ENCODE results near the gene ACACA. TPM values are rescaled to one million over a fixed set of nuclear protein-coding genes. Genes with fewer than 3 reads are reported as not detected.

Gene ACACA
- total and polyA plus RNA-seq, 2 donors (not counting 1 experiment from before 2014, with no cell fraction given) = 4.8 to 26.2 TPM

DNA sequence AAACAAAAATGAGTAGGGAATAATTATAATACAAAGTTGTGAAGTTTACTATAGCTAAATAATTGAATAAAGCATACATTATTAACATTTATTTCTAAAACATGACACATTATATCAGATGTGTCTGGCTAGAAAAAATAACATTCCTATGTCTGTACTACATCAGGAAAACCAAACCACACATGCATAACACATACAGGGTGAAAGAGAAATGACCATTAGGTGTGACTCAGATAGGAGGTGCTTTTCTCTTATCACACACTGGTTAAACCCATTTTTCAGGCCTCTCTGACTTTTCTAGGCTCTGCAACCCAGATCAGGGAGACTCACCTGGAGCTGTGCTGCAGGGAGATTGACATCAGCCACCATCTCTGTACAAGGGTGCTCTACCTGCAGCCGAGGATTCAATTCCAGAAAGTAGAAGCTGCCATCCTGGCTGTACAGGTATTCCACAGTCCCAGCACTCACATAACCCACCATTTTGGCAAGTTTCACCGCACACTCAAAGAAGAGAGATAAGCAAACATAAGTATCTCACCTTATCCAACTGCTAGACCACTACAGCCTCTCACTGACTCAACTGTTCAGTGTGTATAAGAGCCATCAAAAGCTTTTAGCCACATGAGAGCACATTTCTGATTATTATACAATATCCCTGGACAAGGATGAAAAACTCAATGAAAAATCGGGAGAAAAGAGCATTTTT lies 147.5 kb downstream of the ACACA start:
- Mint-ChIP-seq H3K27me3 (no peaks in the 10 kb centered on the region), H3K4me1 (no peaks in the 10 kb centered on the region), H3K27ac (no peak overlapping the region), H3K4me3 (no peak overlapping the region), H3K9me3 (ENCODE audit: insufficient read depth) (no peaks in the 10 kb centered on the region)
- intact Hi-C loops (cut with micrococcal nuclease) = no loop called here
- Histone ChIP-seq H3K4me1 (ENCODE audit: control insufficient read depth in 2 of 2, insufficient read depth in 2 of 2, low read length in 2 of 2) (no peaks in the 10 kb centered on the region), H4K20me1 (ENCODE audit: control insufficient read depth, insufficient read depth, low read length, poor library complexity, severe bottlenecking) (no peaks in the 10 kb centered on the region), H3K27ac (ENCODE audit: low read length in 2 of 2) (no peak overlapping the region), H3K4me2 (replicated peaks; ENCODE audit: low read depth, low read length, poor library complexity, severe bottlenecking) (no peak overlapping the region), H3K27me3 (replicated peaks in 1 of 4; ENCODE audit: control extremely low read depth in 1 of 4, control insufficient read depth in 3 of 4, insufficient read depth in 4 of 4, low read length in 3 of 4) (no peaks in the 10 kb centered on the region), H3K4me3 (ENCODE audit: control extremely low read depth in 1 of 5, extremely low read depth in 1 of 5, insufficient read depth in 1 of 5, low read depth in 2 of 5, low read length in 4 of 5) (no peak overlapping the region), H3K9me3 (ENCODE audit: control extremely low read depth in 1 of 3, control insufficient read depth in 2 of 3, insufficient read depth in 1 of 3, low read length in 2 of 3) (no peaks in the 10 kb centered on the region), H3K9ac (ENCODE audit: low read length) (no peak overlapping the region), H2AFZ (ENCODE audit: insufficient read depth, low read depth, low read length, poor library complexity, severe bottlenecking) (no peak overlapping the region), H3K79me2 (ENCODE audit: control insufficient read depth, insufficient read depth, low read length) (no peaks in the 10 kb centered on the region), H3K36me3 (replicated peaks in 1 of 2; ENCODE audit: control extremely low read depth in 1 of 2, control insufficient read depth in 1 of 2, extremely low read depth in 1 of 2, insufficient read depth in 2 of 2, low read length in 1 of 2) (peaks cover 0 to 11% of the 10 kb centered on the region in 2 experiments)
- no peak for ATAC-seq (ENCODE audit: low read depth)
- no peak for DNase-seq
- ChIA-PET CTCF (no interaction called here), POLR2A (no interaction called here)
- WGBS (ENCODE audit: insufficient coverage) = 100% methylated on average over 3 of the region's 3 CpGs
- TF ChIP-seq, protein P1, sequence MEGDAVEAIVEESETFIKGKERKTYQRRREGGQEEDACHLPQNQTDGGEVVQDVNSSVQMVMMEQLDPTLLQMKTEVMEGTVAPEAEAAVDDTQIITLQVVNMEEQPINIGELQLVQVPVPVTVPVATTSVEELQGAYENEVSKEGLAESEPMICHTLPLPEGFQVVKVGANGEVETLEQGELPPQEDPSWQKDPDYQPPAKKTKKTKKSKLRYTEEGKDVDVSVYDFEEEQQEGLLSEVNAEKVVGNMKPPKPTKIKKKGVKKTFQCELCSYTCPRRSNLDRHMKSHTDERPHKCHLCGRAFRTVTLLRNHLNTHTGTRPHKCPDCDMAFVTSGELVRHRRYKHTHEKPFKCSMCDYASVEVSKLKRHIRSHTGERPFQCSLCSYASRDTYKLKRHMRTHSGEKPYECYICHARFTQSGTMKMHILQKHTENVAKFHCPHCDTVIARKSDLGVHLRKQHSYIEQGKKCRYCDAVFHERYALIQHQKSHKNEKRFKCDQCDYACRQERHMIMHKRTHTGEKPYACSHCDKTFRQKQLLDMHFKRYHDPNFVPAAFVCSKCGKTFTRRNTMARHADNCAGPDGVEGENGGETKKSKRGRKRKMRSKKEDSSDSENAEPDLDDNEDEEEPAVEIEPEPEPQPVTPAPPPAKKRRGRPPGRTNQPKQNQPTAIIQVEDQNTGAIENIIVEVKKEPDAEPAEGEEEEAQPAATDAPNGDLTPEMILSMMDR (IDR thresholded peaks at IDR 0.05) = no peak
- no peak for TF ChIP-seq EZH2 (IDR thresholded peaks at IDR 0.05; ENCODE audit: borderline replicate concordance, insufficient read depth, low read depth, low read length, poor library complexity, severe bottlenecking)

DNA sequence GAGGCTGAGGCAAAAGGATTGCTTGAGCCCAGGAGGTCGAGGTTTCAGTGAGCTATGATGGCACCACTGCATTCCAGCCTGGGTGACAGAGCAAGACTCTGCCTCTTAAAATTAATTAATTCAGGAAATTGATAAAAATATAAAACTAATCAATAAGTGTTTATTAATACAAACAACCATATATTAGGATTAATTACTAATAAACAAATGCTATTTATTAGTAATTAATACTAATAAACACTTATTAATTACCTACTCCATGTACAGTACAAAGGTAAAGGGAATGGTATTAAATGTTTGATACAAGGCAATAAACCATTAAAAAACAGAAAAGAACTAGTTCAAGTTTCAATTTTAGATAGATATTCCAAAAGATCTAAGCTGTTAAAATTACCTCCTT lies 150.0 kb downstream of the ACACA start:
- intact Hi-C loops (cut with micrococcal nuclease) = no loop called here
- DNase-seq (no peak), ATAC-seq (ENCODE audit: low read depth) (no peak)
- no peak overlapping the region for H2AFZ ChIP-seq (ENCODE audit: insufficient read depth, low read depth, low read length, poor library complexity, severe bottlenecking)
- H3K27ac ChIP-seq (ENCODE audit: low read length in 2 of 2) = no peak overlapping the region
- no peaks in the 10 kb centered on the region for H3K4me1 Mint-ChIP-seq
- no peaks in the 10 kb centered on the region for H3K27me3 ChIP-seq (replicated peaks in 1 of 4; ENCODE audit: control extremely low read depth in 1 of 4, control insufficient read depth in 3 of 4, insufficient read depth in 4 of 4, low read length in 3 of 4)
- H3K9ac ChIP-seq (ENCODE audit: low read length) = no peak overlapping the region
- no peaks in the 10 kb centered on the region for H3K4me1 ChIP-seq (ENCODE audit: control insufficient read depth in 2 of 2, insufficient read depth in 2 of 2, low read length in 2 of 2)
- TF ChIP-seq EZH2 (IDR thresholded peaks at IDR 0.05; ENCODE audit: borderline replicate concordance, insufficient read depth, low read depth, low read length, poor library complexity, severe bottlenecking) = no peak
- TF ChIP-seq, protein P1 (IDR thresholded peaks at IDR 0.05) = no peak
- H3K4me3 ChIP-seq (ENCODE audit: control extremely low read depth in 1 of 5, extremely low read depth in 1 of 5, insufficient read depth in 1 of 5, low read depth in 2 of 5, low read length in 4 of 5) = no peak overlapping the region
- no peaks in the 10 kb centered on the region for H4K20me1 ChIP-seq (ENCODE audit: control insufficient read depth, insufficient read depth, low read length, poor library complexity, severe bottlenecking)
- H3K79me2 ChIP-seq (ENCODE audit: control insufficient read depth, insufficient read depth, low read length) = no peaks in the 10 kb centered on the region
- POLR2A ChIA-PET = no interaction called here
- H3K36me3 ChIP-seq (replicated peaks in 1 of 2; ENCODE audit: control extremely low read depth in 1 of 2, control insufficient read depth in 1 of 2, extremely low read depth in 1 of 2, insufficient read depth in 2 of 2, low read length in 1 of 2) = peaks cover 0 to 11% of the 10 kb centered on the region in 2 experiments
- WGBS (ENCODE audit: insufficient coverage) = no CpG with 5 or more reads among the region's 1 CpG
- H3K9me3 Mint-ChIP-seq (ENCODE audit: insufficient read depth) = no peaks in the 10 kb centered on the region
- no peak overlapping the region for H3K27ac Mint-ChIP-seq
- no peaks in the 10 kb centered on the region for H3K27me3 Mint-ChIP-seq
- CTCF ChIA-PET = no interaction called here
- H3K4me3 Mint-ChIP-seq = no peak overlapping the region
- H3K4me2 ChIP-seq (replicated peaks; ENCODE audit: low read depth, low read length, poor library complexity, severe bottlenecking) = no peak overlapping the region
- no peaks in the 10 kb centered on the region for H3K9me3 ChIP-seq (ENCODE audit: control extremely low read depth in 1 of 3, control insufficient read depth in 2 of 3, insufficient read depth in 1 of 3, low read length in 2 of 3)

All from B cell (primary cell).